GM12878 (cell line): ENCODE results near the gene FAM193A. TPM values are rescaled to one million over a fixed set of nuclear protein-coding genes. Genes with fewer than 3 reads are reported as not detected.

ENCODE experiments used
- ATAC-seq: fragments of 200-7000 bp; cut with Tn5 transposase; 3 replicates; pipeline ENCODE4 v1.9.1; 2020; ENCODE audit warnings: mild to moderate bottlenecking, moderate library complexity
- BruUV-seq: library from RNA; stranded (reverse); fragments of 400-500 nt; replicated peaks from 2 replicates; lab custom pipeline; 2021; lab: Mats Ljungman, UMichigan
- CTCF ChIA-PET: fragments of 300-600 bp; sonication (Branson Sonifier 250); formaldehyde crosslinking; extraction: SDS; loops from one replicate; lab custom pipeline; 2021; ENCODE audit warnings: inconsistent platforms; lab: Yijun Ruan, JAX
- POLR2A ChIA-PET: fragments of 350-600 bp; formaldehyde crosslinking; extraction: SDS; loops from one replicate; lab custom pipeline; 2021; ENCODE audit warnings: inconsistent platforms; lab: Charles Lee
- RAD21 ChIA-PET: fragments of 300-600 bp; sonication (Branson Sonifier 250); formaldehyde crosslinking; loops from one replicate; lab custom pipeline; 2023; ENCODE audit warnings: antibody characterized with exemption; ENCODE audit not compliant: unreplicated experiment; lab: Charles Lee
- SMC1A ChIA-PET: fragments of 300-600 bp; sonication (Branson Sonifier 250); formaldehyde crosslinking; loops from one replicate; lab custom pipeline; 2023; ENCODE audit not compliant: unreplicated experiment, uncharacterized antibody; lab: Charles Lee
- DNase-seq: peaks from one replicate; pipeline ENCODE4 v3.0.0-alpha.2; 2011; ENCODE audit warnings: low read depth, low spot score
- FAIRE-seq: peaks from 3 replicates; lab custom pipeline; 2011; peaks lifted over from hg19 to GRCh38; lab: Jason Lieb, UNC
- H2AFZ ChIP-seq: 2 replicates; pipeline ENCODE4 v1.6.0; 2011; ENCODE audit warnings: low read depth, low read length, control low read depth; ENCODE audit not compliant: control insufficient read depth
- H3K27ac ChIP-seq: 2 replicates; pipeline ENCODE4 v1.5.1; 2011; ENCODE audit warnings: control low read depth; ENCODE audit not compliant: control insufficient read depth, insufficient read depth
- H3K27me3 ChIP-seq, 2 experiments: replicated peaks in 1 of 2; 2 replicates each; pipeline versions ENCODE4 v1.6.0 to v1.6.1; 2011; ENCODE audit warnings: low read length in 1 of 2; ENCODE audit not compliant: control insufficient read depth in 2 of 2, insufficient read depth in 2 of 2
- H3K36me3 ChIP-seq, 2 experiments: 2 replicates each; pipeline ENCODE4 v1.5.1; 2011; ENCODE audit warnings: low read length in 1 of 2; ENCODE audit not compliant: control insufficient read depth in 2 of 2, insufficient read depth in 2 of 2
- H3K4me1 ChIP-seq: 2 replicates; pipeline ENCODE4 v1.6.1; 2011; ENCODE audit warnings: mild to moderate bottlenecking, low read length, moderate library complexity, mixed read lengths; ENCODE audit not compliant: control insufficient read depth, insufficient read depth
- H3K4me2 ChIP-seq: 2 replicates; pipeline ENCODE4 v1.6.0; 2011; ENCODE audit warnings: control low read depth; ENCODE audit not compliant: control insufficient read depth, insufficient read depth
- H3K4me3 ChIP-seq: fragments of 200-600 bp; sonication (generic); 2 replicates; pipeline ENCODE4 v1.5.1; 2016
- H3K79me2 ChIP-seq: 2 replicates; pipeline ENCODE4 v1.6.0; 2011; ENCODE audit warnings: low read length; ENCODE audit not compliant: control insufficient read depth, insufficient read depth
- H3K9ac ChIP-seq: 2 replicates; pipeline ENCODE4 v1.8.0; 2011; ENCODE audit warnings: low read length, control low read depth, mixed read lengths; ENCODE audit not compliant: control insufficient read depth, insufficient read depth
- H3K9me3 ChIP-seq: replicated peaks from 3 replicates; pipeline ENCODE4 v1.5.1; 2011; ENCODE audit warnings: mild to moderate bottlenecking, low read length; ENCODE audit not compliant: control insufficient read depth, insufficient read depth
- H4K20me1 ChIP-seq: 2 replicates; pipeline ENCODE4 v1.6.0; 2011; ENCODE audit not compliant: control insufficient read depth, insufficient read depth
- ASH2L ChIP-seq: fragments of 300-600, 200-600 bp; sonication (generic); IDR thresholded peaks from 2 replicates; pipeline ENCODE4 v1.6.1; 2017; ENCODE audit warnings: low read depth, mild to moderate bottlenecking, borderline replicate concordance
- FOXM1 ChIP-seq: IDR thresholded peaks from 2 replicates; pipeline ENCODE4 v1.6.1; 2012; ENCODE audit warnings: low read depth, mild to moderate bottlenecking, inconsistent platforms, low read length, moderate library complexity
- GATAD2B ChIP-seq: fragments of 450-650 bp; conservative IDR thresholded peaks from 2 replicates; pipeline ENCODE4 v1.6.1; 2017; ENCODE audit warnings: low read depth, mild to moderate bottlenecking, moderate library complexity
- HDAC6 ChIP-seq: fragments of 200-600 bp; sonication (generic); IDR thresholded peaks from one replicate; pipeline ENCODE4 v1.8.0; 2017; ENCODE audit warnings: antibody characterized with exemption; ENCODE audit not compliant: unreplicated experiment
- POLR2AphosphoS5 ChIP-seq: IDR thresholded peaks from 2 replicates; pipeline ENCODE4 v1.6.1; 2011; ENCODE audit warnings: mild to moderate bottlenecking, low read length, inconsistent platforms
- SPI1 ChIP-seq: IDR thresholded peaks from 2 replicates; pipeline ENCODE4 v1.6.1; 2011; ENCODE audit warnings: low read depth, mild to moderate bottlenecking, low read length, moderate library complexity, borderline replicate concordance; ENCODE audit not compliant: insufficient read depth
- SUZ12 ChIP-seq: fragments of 200-600 bp; sonication (generic); IDR thresholded peaks from one replicate; pipeline ENCODE4 v1.6.1; 2018; ENCODE audit warnings: antibody characterized with exemption, mild to moderate bottlenecking; ENCODE audit not compliant: unreplicated experiment
- YY1 ChIP-seq: IDR thresholded peaks from 2 replicates; pipeline ENCODE4 v1.6.1; 2011; ENCODE audit warnings: low read depth, mild to moderate bottlenecking, low read length
- ZBTB11 ChIP-seq: fragments of 450-650 bp; formaldehyde crosslinking; IDR thresholded peaks from 2 replicates; pipeline ENCODE4 v1.5.0; 2022; ENCODE audit warnings: mild to moderate bottlenecking, missing genetic modification characterization
- ZNF622 ChIP-seq: fragments of 450-650 bp; IDR thresholded peaks from 2 replicates; pipeline ENCODE4 v1.6.1; 2017; ENCODE audit warnings: mild to moderate bottlenecking, inconsistent platforms
- ZSCAN29 ChIP-seq: fragments of 450-650 bp; IDR thresholded peaks from 2 replicates; pipeline ENCODE4 v1.6.1; 2017; ENCODE audit warnings: mild to moderate bottlenecking, moderate library complexity
- WGBS: methylation state at CpG from one replicate; pipeline ENCODE4 v1.1.6; 2016; ENCODE audit warnings: low lambda C conversion rate; ENCODE audit not compliant: insufficient replicate concordance, insufficient coverage; ENCODE audit errors: missing lambda C conversion rate; 5-methylcytosine and 5-hydroxymethylcytosine counted together
- in situ Hi-C: fragments of 300-500 bp; cut with MboI; formaldehyde crosslinking; loops from 9 replicates; pipeline ENCODE4 v1.14.3; 2018; ENCODE audit warnings: mixed read lengths
- intact Hi-C: fragments of 100-400 bp; cut with micrococcal nuclease; formaldehyde crosslinking; loops from one replicate; pipeline ENCODE4 v1.14.2; 2022; ENCODE audit not compliant: unreplicated experiment
- polyA plus RNA-seq, 11 experiments: library from polyadenylated mRNA; depleted of rRNA in 4 of 11; unstranded in 6 of 11; stranded (reverse) in 5 of 11; fragments of >200 nt; fragmentation: Nextera tagmentation in 4 of 11; fragmentation: Illumina TruSeq in 1 of 11; extraction: Ambion mirVana in 4 of 11; extraction: Trizol in 1 of 11; gene quantifications; 1 replicate in 1 of 11; 2 replicates in 10 of 11; pipeline versions ENCODE4 v1.2.1 to v1.2.3, GENCODE V29; 2011 to 2016; ENCODE audit warnings: inconsistent platforms in 2 of 11, missing spikeins in 2 of 11, low read depth in 1 of 11
- total RNA-seq, 4 experiments: library from RNA; depleted of rRNA in 3 of 4; stranded (reverse); fragments of >200 nt in 3 of 4; fragmentation: Illumina TruSeq in 1 of 4; extraction: Trizol in 1 of 4; gene quantifications; 2 replicates each; pipeline versions ENCODE4 v1.2.1 to v1.2.3, GENCODE V29; 2013 to 2021

Gene FAM193A
- total and polyA plus RNA-seq, 10 of the 15 experiments (the other 5 are each of a cell fraction or from before 2014, with no cell fraction given), result 0.52 to 23.3 (median 7.4) TPM

GRCh38 chr4:2535376-2536192 is 863 bp upstream of the FAM193A start (continued):
- TF ChIP-seq ZBTB11 (CRISPR knock-in tag) (no peak), ZNF622 (no peak), POLR2AphosphoS5 (0 out of 2 replicates have a peak, but pooled peaks have one; percentile 6), ZSCAN29 (no peak)

GRCh38 chr4:2537011-2537830 is 774 bp downstream of the FAM193A start:
- POLR2A ChIA-PET, result interaction anchor here (1.1 to 2.6 kb wide), 4 partner anchors 32 to 68 kb away, joined by 3 to 19 read pairs (median 4); partner anchors contain the start of gene RNF4
- WGBS, result under 1% methylated on average over 74 of the region's 103 CpGs
- peak overlapping the region; percentile 49 for H3K4me2 ChIP-seq
- CTCF ChIA-PET, result interaction anchor here (1.3 to 1.6 kb wide), 4 partner anchors 9 to 62 kb away, joined by 3 to 5 read pairs (median 4); no protein-coding TSS in a partner anchor
- in situ Hi-C loops, result no loop called here
- RAD21 ChIA-PET, result interaction anchor here (1.0 to 3.1 kb wide), 3 partner anchors 16 to 68 kb away, joined by 3 to 27 read pairs (median 3); partner anchors contain the start of gene RNF4
- H3K9me3 ChIP-seq, result no peaks in the 10 kb centered on the region
- H4K20me1 ChIP-seq, result peaks cover 4% of the 10 kb centered on the region
- SMC1A ChIA-PET, result interaction anchor here (0.8 to 1.9 kb wide), 3 partner anchors 60 to 226 kb away, joined by 3 to 4 read pairs (median 3); no protein-coding TSS in a partner anchor
- H2AFZ ChIP-seq, result peak overlapping the region; percentile 55
- peak overlapping the region; percentile 74 for H3K27ac ChIP-seq
- BruUV-seq, result no TSS peak
- H3K36me3 ChIP-seq, result no peaks in the 10 kb centered on the region
- peak overlapping the region; percentile 86 for H3K9ac ChIP-seq
- H3K27me3 ChIP-seq, result no peaks in the 10 kb centered on the region
- FAIRE-seq (peak; percentile 7), ATAC-seq (peak; percentile 12), DNase-seq (no peak)
- peak overlapping the region; percentile 95 for H3K4me3 ChIP-seq
- intact Hi-C loops, result loop anchor here (5.0 kb wide), 1 partner anchor 120 kb away; the partner anchor contains the start of genes CFAP99 and ZFYVE28
- peaks cover 8% of the 10 kb centered on the region for H3K4me1 ChIP-seq
- H3K79me2 ChIP-seq, result peaks cover 53% of the 10 kb centered on the region
- TF ChIP-seq ZSCAN29, result 0 out of 2 replicates have a peak, but pooled peaks have one; percentile 26
- TF ChIP-seq ASH2L, result no peak; the same call in 1 of the 2 replicates
- TF ChIP-seq FOXM1, result no peak
- TF ChIP-seq HDAC6, result no peak
- peak; percentile 86; the same call in 1 of the 2 replicates for TF ChIP-seq GATAD2B
- TF ChIP-seq ZNF622, result no peak
- no peak for TF ChIP-seq SUZ12
- TF ChIP-seq SPI1, result no peak
- TF ChIP-seq YY1, result no peak
- no peak for TF ChIP-seq ZBTB11 (CRISPR knock-in tag)
